ENCODE results near the gene CA10.

The CA10 gene

DNA sequence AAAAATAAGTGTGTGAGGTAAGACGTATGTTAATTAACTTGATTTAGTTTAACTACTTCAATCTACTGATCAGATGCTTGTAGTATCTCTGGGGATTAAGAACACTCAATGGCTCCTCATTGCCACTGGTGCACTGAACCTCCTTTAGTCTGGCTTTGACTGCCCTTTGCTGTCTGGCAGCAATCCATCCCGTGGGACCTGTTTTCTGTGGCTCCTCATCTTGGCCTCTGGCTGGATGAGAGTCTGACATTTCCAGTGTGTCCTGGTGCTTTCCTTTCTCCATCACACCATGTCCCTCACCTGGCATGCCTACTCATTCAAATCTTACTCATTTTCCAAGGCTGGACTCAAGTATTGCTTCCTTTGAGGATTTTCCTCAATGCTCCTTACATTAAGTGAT lies 212.2 kb downstream of the CA10 start:
- no peak for DNase-seq

- no peak for DNase-seq
Measured at GRCh38 chr17:51941272-51941671, 217.2 kb downstream of the CA10 start.

DNA sequence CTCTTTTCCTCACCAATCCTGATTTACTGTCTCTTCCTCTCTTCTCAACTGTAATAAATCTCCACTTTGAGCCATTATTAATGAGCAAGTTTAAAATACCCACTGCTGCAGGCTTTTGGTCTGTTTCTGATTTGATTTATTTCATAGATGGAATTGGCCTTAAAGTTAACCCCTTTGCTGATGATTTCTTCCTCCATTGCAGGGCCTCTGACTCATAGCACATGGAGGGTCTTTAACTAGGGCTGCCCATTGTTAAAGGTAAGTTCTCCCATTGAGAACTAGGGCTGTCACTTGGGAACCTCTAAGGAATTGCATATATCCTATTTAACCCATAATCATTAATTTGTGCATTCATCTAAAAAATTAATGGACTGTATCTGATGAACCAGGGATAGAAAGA lies 221.2 kb downstream of the CA10 start:
- no peak for DNase-seq

- DNase-seq: no peak
Measured at GRCh38 chr17:51935477-51935876, 223.0 kb downstream of the CA10 start.

DNA sequence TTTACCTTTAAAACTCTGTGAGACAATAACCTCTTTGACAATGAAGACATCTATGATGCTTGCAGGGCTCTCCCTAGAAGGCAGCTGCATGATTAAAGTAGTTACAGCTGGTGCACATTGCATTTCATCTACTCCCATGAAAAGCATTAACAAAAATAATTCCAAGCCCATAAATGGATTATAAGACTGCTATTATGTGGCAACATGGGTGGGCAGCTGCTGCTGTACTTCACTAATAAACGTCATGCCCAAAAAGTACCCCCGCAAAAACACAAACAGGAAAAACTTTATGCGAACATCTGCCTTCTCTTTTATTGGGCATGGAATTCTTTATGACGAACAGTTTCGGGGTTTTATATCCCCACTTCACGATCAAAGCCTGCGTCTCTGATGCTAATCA lies 224.9 kb downstream of the CA10 start:
- DNase-seq: no peak

- DNase-seq: no peak
Measured at GRCh38 chr17:51926448-51926847, 232.1 kb downstream of the CA10 start.

GRCh38 chr17:51921500-51921899 lies 237.0 kb downstream of the CA10 start:
- no peak for DNase-seq

DNA sequence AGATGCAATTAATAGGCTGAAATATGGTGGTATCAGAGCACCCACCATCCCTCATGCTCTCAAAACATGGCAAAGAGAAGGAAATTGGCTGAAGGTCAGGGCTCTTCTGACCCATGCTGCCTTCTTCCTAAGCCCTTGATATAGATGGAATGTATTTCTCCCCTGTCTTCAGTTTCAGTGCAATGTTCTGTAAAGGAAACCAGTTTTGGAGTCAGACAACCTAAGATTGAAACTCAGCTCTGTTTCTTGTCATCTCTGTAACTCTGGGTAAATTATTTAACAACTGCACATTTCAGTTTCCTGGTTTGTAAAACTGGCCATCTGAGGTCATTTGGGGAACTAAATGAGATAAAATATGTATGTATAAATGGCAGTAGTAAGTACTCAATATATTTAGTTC lies 243.9 kb downstream of the CA10 start:
- DNase-seq: no peak

- no peak for DNase-seq
Measured at GRCh38 chr17:51913491-51914205, 244.9 kb downstream of the CA10 start.

- DNase-seq: no peak
Measured at GRCh38 chr17:51912939-51913338, 245.6 kb downstream of the CA10 start.

DNA sequence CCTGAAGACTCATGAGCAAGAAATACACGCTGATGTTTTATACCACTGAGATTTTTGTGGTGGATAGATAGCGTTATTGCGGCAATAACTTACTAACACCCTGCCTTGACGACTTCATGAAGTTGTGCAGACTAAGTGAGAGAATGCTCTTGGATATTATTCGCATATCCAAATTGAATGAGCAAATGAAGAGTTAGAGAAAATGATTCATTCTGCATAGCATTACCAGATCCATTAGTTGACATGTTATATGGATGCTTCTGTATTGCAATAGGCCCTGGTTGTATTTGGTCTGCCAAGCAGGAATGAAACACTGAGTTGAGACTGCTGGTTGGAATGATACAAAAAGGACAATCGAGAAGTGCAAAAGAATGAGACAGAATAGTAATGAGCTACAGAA lies 247.3 kb downstream of the CA10 start:
- no peak for DNase-seq

DNA sequence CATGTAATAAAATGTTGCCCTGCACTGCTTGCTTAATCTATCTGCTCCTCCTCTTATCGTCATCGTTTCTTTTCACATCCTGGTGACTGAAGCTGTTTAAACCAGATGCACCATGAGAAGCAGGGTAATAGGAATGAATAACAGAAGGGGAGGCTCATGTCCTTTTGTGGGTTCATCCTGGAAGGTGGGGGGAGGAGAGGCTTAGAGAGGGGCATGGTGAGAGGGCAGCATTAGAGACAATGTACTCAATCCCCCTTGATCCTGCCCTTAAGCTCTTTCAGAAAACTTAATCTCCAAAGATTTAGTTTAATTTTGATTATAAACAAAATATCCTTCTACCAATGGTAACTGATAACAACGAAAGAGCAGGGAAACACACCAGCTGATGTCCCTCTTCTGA lies 248.5 kb downstream of the CA10 start:
- DNase-seq: no peak

- DNase-seq: no peak
Measured at GRCh38 chr17:51908841-51909537, 249.5 kb downstream of the CA10 start.

GRCh38 chr17:51907041-51907440 lies 251.5 kb downstream of the CA10 start:
- no peak for DNase-seq

GRCh38 chr17:51904379-51904778 lies 254.1 kb downstream of the CA10 start:
- no peak for DNase-seq

GRCh38 chr17:51901242-51901641 lies 257.3 kb downstream of the CA10 start:
- no peak for DNase-seq

DNA sequence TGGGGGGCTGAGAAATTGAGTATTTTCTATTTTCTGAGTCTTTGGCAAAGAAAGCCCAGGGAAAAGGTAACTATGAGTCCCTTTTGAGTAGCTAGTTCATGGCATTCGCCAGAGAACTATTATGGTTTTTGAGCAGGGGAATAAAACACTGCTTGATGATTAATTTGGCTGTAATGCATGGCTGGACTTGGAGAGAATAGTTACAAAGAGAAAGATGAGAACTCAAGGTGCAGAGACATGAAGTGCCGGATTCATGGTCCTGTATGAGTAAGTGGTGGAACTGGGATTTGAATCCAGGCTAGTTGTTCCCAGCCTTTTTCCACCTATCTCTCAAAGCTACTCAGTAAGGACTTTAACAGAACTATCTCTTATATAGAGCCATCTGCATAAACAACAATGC lies 266.6 kb downstream of the CA10 start:
- DNase-seq: no peak

DNA sequence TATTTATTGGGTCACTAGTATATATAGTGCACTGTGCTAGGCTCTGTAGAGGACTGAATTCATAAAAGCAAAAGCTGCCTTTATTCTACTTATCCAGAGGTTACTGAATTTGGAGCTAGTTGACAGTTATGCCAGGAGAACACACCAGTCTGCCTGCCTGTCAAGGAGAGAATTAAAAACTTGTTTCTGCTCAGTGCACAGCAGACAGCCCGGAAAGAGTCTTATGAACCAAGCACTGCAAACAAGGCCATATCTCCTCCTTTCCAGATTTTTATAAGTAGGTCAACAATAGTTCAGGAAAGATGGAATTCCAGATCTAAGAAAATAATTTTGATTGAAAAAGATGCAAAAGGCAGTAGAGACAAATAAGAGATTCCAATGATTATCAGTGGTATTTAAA lies 267.8 kb downstream of the CA10 start:
- DNase-seq: no peak

DNA sequence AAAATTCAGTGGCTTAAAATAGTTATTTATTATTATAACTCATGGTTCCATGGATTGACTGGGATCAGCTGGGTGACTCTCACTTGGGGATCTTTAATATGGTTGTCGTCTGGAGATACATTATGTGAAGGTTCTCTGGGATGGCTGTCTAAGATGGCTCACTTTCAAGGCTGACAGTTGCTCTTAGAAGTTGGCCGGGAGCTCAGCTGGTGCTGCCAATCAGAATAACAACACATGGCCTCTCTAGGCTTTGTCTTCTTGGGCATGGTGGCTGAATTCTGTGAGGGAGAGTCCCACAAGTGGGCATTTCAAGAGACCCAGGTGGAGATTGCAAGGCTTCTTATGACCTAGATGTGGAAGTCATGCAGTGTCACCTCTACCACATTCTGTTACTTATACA lies 269.7 kb downstream of the CA10 start:
- no peak for DNase-seq

- no peak for DNase-seq
Measured at GRCh38 chr17:51876986-51877385, 281.5 kb downstream of the CA10 start.

DNA sequence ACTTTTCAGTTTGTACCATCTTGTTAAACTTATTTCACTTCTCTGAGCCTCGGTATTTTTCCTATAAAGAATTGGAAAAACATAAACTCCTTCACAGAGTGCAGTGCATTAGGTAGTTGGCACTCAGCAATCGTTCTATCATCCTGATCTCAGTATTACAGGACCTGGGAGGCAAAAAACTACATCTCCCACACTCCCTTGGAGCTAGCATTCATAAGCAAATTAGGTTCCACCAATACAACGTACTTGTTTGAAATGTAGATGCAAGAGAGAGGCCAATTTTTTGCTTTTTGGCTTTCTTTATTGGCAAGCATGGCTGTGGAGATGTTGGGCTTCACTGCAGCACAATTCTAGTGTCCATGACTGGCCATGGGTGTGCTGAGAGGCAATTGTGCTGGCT lies 285.2 kb downstream of the CA10 start:
- DNase-seq: no peak

DNA sequence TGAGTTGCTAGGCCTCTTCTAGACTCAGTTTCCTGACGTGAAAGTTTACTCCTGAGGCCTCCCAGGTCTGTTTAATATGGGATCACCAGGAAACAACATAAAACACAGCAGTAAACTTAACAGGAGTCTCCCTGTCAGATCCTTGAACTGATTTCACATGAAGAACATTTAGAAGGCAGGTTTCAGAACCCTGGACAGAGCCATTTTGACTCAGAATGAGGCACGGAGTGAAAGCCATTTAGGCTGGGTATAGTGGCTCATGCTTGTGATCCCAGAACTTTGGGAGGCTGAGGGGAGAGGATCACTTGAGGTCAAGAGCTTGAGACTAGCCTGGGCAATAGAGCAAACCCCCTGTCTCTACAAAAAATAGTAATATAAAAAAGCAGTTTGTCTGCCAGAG lies 289.1 kb downstream of the CA10 start:
- DNase-seq: no peak

GRCh38 chr17:51860954-51861561 lies 297.5 kb downstream of the CA10 start:
- DNase-seq: no peak

- no peak for DNase-seq
Measured at GRCh38 chr17:51857052-51857597, 301.4 kb downstream of the CA10 start.
